Globus pallidus (tissue), 1 donor: ENCODE results near the gene CDC14C.
A peak's percentile ranks its signal among the peaks of the same experiment; 100 is the strongest.
"Not testable (repeated sequence)": the region's sequence is repeated elsewhere in the genome, so short reads cannot be mapped to it uniquely, and the experiment has no call there.

Experiments used
- DNase-seq: peaks from one replicate; pipeline ENCODE4 v3.0.0-alpha.2; 2015; ENCODE audit warnings: low spot score

CDC14C gene

DNA sequence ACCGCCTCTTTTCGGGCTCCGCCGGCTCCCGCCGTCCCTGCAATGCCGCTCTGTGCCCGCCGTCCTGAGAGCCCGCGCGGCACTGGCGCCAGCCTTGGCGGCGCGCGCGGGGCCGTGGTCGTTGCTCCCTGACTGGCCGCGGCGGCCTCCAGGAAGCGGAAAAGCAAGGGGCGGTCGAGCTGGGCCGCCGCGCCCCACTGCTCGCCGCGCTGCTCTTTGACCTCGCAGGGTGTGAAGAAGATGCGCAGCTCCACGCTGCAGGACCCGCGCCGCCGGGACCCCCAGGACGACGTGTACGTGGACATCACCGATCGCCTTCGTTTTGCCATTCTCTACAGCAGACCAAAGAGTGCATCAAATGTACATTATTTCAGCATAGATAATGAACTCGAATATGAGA is at the start of gene CDC14C:
CDC14C (plus strand) TSS at position 115 of the 400 bp plus-strand sequence; CDS start at position 241, 126 bp downstream.
- DNase-seq, result no peak

DNA sequence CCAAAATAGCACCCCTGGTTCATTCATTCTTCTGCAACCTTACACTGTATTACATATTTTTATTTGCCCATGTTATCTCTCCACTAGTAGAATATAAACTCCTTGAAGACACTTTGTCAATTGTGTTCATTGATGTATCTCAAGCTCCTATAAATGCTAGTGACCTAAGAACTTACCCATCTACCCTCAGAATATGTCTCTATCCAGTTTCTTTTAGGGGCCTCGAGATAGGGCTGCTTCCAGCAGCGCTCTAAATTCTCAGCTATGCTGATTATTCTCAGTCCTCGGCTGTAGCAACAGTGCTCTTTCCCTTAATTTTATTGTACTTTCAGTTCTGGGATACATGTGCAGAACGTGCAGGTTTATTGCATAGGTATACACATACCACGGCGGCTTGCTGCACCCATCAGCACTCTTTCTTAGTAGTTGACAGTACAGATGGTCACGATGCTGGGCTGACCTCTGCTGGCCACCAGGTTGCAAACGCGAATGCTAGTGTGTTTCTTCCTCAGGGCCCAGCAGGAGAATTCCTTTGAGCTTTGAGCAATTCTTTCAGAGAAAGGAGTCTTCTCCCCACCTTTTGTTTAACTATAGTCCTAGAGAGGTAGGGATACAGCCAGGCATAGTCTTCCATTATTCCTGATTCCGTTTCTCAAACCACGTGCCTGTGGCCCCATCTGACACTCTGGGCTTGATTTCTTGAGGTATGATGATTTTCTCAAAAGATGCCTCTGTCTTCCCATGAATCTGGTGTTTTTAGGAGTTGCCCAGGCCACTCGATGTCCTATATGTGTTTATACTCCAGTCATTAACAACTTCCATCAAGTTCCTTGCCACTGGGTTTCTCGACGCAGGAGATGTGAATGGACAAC is 49.1 kb upstream of the CDC14C start:
- peak; percentile 50 for DNase-seq

DNA sequence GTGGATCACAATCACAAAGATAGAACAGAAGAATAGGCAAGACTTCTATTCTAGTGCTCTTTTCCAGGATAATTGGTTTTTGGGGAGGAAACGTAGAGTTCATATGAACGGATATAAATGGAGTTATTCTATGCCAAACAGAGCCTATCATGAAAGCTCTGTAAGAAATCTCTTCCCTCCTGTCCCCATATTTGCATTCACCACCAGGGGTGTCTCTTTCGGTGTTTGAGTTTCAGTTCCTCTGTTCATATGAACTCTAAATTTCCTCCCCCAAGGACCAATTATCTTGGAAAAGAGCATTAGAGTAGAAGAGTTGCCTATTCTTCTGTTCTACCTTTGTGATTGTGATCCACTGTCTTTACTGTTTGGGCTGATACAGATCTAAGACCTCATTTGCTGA is 48.3 kb upstream of the CDC14C start:
- DNase-seq, result no peak

DNA sequence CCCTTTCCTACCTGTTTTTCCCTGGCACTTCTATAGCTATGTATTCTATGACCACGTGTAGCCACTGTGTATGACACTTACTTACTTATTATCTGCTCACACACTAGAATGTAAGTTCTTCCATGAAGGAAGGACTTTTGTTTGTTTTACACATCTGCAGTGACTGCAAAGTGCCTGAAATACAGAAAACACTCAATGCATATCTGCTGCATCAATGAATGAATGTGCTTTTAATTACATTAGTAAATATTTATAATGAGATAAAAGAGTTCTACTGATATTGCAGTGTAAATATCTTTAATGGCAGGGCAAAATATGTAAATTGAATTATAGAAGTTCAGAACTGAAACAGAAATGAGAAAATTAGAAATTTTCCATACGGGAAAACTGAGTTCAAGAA is 43.5 kb upstream of the CDC14C start:
- no peak for DNase-seq

DNA sequence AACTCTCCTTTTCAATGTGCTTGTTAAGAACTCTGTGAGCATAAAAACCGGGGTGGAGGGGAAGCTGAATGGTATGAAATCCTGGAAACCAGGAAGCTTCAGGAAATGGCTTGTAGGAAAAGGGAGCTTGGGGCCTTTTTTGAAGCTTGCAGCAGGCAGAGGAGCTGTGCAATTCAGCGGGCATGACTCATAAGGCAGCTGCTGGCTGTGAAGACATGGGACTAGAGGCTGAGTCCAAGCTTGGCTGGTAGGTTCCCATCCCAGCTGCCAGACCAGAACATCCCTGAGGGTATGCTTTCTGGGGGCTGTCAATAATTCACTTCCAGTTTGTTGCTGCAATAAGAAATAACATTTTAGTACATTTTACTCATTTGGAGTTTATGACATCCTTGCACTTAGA is 36.8 kb upstream of the CDC14C start:
- DNase-seq, result no peak

DNA sequence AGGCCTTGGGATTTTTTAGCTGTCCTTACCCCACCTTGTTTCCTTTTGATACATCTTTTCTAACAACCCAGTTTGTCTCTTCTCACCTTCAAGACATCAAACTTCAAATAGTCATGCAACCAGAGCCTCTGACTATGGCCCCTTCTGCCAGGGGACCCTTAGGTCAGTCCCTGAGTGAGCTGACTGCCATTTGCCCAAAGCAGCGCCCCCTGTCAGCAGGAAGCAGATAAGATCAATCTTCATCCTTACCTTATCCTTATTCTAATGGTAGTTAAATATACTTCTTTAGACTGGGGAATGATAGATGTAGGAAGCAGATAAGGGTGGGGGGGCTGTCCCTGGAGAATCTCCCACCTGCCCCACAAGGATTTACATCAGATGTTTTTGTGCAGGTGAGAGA is 29.8 kb upstream of the CDC14C start:
- DNase-seq, result no peak

DNA sequence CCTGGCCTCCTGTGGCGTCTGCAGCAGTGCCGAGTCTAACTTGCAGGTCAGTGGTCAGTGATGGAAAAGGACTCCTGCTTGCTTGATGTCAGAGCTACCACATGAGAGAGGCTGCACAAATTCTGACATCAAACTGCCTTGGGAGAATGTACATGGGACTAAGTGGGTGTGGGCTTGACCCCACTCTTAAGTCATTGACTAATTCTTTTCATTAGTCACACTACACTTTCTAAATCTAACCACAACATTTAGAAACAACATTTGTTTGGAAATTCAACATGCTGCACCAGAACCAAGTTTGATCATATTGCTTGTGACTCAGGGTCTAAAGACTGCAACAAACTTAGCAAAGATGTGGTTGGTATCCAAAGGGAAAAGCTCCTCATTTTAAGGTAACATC is 24.4 kb upstream of the CDC14C start:
- no peak for DNase-seq

DNA sequence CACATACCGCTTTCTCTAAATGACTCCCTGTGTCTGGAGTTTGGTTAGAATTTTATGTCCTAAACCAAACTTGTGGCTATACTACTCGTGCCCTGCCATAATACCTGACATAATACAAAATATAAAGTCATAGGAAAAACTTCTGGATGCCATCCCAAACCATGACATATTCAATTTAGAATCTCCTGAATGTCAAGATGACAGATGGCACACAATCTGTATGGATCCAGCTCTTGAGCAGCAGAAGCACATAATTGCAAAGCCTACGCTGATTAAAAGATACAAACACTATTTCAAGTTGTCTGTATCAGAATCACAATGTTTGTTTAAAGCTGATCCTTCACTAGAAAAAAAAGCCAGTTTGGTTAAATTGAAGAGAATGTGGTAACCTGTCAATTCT is 22.4 kb upstream of the CDC14C start:
- no peak for DNase-seq

DNA sequence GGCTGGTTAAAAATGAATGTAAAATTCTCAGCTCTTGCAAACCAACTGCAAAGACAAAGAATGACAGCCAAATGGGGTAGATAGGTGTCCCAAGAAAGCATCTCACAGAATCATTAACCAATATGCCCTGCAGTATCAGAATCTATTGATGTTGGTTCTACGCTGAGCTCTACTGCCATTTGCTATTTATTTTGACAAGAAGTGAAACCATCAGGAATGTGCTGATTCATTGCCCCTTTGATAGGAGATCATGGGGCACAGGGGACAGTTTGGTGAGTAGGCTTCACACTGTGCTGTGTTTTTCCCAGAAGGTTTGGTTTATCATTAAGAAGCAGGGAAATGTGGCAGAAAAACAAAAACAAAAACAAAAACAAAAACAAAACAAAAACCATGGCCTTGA is 19.4 kb upstream of the CDC14C start:
- DNase-seq, result no peak

DNA sequence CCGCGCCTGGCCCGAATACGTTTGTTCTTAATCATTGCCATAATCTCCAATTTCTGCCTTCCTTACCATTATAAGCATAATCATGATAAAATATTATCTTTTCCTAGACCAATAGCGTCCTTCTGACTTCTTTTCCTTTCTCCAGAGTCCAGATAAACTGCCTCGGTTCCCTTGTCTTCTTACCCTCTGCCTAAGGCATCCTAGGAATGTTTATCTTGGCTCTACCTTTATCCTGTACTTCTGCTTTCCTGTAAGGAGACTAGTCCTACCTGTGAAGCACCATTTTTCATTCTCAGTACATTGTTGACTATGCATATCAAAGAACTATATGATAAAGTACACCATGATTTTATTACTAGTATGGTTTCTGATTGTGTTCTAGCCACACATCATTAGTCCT is 18.7 kb upstream of the CDC14C start:
- DNase-seq, result not testable (repeated sequence)

DNA sequence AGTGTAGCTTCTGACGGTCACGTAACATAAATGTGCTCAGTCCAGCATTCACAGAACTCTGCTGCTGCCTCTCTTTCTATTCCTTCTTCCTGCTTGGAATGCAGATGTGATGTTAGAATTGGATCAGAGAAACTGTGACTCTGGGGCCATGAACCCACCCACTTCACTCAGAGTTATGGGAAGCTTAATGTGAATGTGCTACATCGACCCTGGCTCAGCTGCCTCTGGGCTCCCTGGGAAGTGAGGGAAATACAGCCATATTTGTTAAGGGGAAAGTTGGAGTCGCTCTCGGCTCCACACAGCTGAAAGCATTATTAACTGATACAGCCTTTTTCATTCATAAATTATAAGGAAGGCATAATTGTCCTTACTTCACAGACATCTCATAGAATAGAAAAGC is 14.5 kb upstream of the CDC14C start:
- DNase-seq, result not testable (repeated sequence)

DNA sequence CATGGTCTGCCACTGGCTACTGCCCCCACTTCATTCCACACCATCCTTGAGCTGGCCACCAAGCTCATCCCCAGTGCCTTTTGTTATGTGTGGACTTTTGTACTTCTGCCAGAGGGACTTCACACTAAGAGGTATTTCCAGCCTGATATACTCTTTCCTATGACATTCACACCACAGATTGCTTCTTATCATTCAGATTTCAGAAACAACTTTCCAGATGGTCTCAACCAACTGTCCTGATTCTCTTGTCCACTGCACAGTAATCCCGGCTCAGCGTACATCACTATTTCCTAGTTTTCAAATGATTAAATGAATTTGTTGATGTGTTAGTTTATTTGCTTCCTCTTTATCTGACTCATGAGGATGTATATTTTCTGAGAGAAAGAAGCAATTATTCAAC is 7.1 kb downstream of the CDC14C start:
- DNase-seq, result no peak

DNA sequence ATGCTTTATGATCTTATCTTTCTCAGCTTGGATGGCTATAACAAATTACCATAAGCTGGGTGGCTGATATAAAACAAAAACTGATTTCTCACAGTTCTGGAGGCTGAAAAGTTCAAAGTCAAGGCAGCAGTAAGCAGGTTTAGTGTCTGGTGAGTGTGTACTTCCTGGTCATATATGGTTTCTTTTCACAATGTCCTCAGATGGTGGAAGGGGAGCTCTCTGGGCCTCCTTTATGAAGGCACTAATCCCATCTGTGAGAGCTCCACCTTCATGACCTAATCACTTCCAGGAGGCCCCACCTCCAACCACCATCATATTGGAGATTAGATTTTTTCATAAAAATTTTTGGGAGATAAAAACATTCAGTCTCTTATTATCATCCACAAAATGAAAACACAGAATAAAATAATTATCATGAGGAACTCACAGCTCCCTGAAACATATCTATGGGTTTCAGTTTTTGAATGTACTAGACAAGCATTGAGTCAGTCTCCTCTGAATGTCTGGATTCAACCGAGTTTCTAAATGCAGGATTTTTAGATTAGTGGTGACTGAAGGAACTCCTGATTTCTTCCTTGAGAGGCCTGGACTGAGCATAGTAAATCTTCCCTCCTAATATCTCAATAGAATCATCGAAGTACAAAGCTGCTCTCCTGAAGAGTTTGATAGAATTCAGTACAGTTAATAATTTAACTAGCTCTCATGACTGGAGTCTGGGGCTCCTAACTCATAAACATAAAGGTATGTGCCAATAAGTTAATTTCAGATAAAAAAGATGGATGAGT is 8.0 kb downstream of the CDC14C start:
- DNase-seq, result no peak

DNA sequence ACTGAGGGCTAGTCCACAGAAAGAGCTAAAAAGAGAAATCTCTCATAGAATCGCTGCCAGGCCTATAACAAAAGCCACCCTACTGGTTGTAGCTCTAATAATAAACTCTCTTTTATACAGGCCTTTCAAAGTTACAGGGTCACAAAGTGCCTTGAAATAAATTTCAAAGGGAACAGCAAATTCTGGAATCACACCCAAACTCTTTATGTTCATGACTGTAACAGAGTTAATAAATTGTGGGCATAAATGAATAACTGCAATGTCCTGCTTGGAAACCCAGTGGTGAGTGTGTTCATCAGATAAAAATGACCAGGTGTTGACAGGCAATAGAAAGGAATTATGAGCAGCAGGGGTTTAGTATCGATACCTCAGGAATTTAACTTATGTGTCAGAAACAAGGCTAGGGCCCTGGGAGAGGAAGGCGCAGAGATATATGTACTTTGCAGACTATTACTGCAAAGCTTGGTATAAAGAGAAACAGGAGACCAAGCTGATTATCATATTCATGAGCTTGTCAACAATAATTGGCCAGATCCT is 9.3 kb downstream of the CDC14C start:
- peak; percentile 5 for DNase-seq

DNA sequence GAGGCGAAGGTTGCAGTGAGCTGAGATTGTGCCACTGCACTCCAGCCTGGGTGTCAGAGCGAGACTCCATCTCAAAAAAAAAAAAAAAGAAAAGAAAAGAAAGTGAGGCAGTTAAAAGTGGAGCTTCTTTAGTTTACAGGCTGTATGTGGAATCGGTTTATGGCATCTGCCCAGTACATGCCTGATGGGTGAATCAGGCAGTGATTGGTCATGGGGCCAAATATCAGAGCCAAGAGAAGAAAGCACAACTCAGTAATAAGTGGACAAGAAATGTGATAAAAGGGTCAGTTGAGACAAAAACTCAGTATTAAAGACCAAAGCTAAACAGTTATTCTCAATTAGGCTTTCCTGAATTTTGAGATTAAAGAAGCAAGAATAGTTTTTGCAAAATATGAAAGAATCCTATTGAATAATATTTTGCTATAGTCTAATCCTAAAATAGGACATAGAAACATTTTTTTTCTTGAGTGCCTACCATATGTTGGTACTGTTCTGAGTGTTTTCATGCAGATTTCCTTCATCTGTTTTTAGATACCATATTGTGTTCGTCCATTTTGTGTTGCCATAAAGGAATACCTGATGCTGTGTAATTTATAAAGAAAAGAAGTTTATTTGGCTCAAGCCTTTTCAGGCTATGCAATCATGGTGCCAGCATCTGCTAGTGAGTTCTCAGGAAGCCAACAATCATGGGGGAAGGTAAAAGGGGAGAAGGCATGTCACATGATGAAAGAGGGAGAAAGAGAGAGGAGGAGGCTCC is 14.4 kb downstream of the CDC14C start:
- no peak for DNase-seq

DNA sequence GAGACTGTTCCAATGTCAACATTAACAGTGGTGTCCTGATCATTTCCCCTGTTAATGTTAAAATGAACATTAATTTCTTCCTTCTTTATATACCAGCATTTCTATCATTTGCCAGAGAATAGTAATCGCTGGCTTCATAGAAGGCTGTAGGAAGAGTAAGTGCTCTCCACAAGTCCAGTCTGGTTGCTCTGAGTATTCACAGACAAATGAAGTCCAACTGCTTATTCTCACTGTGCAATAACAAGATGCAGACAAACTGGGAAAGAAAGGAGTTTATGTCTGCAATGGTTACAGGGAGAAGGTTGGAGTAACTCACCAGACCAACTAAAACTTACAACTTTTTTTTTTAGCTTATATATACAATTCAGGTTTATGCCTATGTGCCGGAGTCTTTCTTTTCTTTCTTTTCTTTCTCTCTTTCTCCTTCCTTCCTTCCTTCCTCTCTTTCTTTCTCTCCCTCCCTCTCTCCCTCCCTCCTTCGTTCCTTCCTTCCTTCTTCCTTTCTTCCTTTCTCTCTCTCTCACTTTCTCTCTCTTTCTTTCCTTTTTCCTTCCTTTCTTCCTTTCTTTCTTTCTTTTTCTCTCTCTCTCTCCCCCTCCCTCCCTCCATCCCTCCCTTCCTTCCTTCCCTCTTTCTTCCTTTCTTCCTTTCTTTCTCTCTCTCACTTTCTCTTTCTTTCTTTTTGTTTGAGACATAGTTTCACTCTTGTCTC is 19.1 kb downstream of the CDC14C start:
- no peak for DNase-seq

DNA sequence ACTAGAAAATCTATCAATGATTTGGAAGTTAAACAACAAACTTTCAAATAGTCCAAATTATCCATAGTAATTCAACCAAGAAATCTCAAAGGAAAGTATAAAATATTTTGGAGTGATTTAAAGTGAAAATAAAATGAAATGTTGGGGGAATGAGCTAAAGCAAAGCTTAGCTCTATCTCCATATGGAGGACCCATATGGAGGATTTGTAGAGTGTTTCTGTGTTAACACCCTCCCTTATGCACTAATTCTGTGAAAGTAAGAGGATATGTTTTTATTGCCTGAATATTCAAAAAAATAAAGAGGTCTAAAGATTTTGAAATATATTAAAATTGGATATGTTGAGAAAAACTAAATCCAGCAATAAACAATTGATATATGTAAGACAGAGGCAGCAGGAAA is 31.6 kb downstream of the CDC14C start:
- no peak for DNase-seq

DNA sequence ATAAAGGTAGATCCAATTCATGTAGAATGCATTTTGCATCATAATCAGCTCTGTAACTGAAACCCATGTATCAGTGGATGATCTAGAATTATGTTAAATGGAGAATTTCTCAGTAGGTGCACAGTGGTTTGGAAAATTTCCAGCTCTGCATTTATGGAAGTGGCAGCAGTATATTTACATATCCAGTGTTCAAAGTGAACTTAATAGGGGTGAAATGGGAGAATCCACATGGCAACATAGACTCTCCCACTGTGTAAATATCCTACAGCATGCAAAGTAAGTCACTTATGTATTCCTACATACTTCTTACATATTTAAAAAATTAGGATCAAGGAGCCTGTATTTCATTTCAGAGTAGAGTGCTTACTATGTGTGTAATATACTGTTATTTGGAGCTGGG is 35.3 kb downstream of the CDC14C start:
- no peak for DNase-seq

DNA sequence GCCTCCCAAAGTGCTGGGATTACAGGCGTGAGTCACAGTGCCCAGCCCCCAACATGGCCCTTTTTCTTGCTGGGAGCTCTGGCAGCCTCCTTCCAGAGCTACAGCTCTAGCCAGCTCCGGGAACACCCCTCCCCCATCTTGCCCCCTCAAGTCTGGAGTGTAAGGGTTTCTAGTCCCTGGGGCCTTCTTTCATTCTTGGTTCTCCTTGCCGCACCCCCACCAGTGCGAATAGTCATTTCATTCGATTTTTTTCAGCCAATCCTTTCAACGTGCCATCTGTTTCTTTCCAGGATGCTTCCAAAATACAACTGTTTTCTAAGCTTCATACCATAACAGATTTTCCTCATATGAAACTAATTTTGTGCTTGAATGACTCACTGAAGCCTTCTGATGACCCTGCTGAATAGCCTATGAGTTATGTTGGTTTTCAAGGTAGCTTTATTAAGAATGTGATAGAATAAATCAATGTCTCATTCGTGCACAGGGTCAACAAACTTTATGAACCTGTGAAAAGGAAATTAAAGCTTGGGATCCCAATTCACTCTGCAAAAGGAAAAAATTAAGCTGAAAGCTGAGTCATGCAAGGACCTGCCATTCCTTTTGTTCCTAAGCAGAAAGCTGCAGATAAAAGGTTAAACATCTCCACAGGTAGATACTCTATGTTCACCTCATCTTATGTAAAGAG is 38.6 kb downstream of the CDC14C start:
- DNase-seq, result no peak

DNA sequence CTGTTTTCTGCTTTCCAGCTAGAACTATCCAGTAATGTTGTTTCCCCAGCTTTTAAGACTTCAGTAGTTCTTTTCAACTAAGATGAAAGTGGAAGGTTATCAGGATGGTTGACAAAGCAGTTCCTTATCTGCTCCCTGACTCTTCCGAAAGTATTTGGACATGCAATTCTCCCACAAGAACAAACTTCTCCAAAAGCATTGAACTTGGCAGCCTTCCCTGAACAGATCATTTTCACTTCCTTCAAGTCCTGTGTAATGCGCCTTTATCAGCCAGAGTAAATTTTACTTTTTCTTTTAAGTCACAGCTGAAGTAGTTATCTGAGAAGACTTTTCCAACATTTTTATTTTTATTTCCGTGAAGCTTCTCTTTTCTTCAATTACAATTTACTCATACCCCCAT is 39.7 kb downstream of the CDC14C start:
- peak; percentile 70 for DNase-seq

DNA sequence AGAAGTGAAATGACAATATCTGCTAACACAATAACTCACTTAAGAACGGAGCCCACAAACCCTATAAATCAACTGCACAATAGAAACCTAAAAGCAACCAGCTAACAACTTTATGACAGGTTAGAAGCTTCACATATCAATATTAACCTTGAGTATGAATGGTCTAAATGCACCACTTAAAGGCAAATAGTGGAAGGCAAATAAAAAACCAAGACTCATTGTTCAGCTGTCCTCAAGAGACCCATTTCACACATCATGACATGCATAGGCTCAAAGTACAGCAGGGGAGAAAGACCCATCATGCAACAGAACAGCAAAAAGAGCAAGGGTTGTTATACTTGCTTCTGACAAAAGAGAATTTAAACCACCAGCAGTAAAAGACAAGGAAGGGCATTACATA is 46.8 kb downstream of the CDC14C start:
- no peak for DNase-seq
